GM06990 (cell line): ENCODE data around the gene CD8B2.

Experiments
- DNase-seq: peaks from one replicate; pipeline ENCODE4 v3.0.0-alpha.2; 2011; ENCODE audit not compliant: insufficient read length; ENCODE audit errors: extremely low read depth
- H3K27me3 ChIP-seq: replicated peaks from 2 replicates; pipeline ENCODE4 v1.6.0; 2011; ENCODE audit warnings: low read length; ENCODE audit not compliant: control insufficient read depth, insufficient read depth
- H3K36me3 ChIP-seq: 2 replicates; pipeline ENCODE4 v1.5.1; 2011; ENCODE audit warnings: low read length; ENCODE audit not compliant: control insufficient read depth, insufficient read depth
- H3K4me3 ChIP-seq: replicated peaks from 2 replicates; pipeline ENCODE4 v1.5.1; 2011; ENCODE audit warnings: low read depth, mild to moderate bottlenecking, control low read depth, low read length
- TF ChIP-seq, protein P1 (sequence below): IDR thresholded peaks from 2 replicates; pipeline ENCODE4 v1.5.1; 2011; ENCODE audit warnings: low read length, control low read depth, mild to moderate bottlenecking, inconsistent platforms; ENCODE audit not compliant: insufficient read depth, poor library complexity, severe bottlenecking

CD8B2 gene

DNA sequence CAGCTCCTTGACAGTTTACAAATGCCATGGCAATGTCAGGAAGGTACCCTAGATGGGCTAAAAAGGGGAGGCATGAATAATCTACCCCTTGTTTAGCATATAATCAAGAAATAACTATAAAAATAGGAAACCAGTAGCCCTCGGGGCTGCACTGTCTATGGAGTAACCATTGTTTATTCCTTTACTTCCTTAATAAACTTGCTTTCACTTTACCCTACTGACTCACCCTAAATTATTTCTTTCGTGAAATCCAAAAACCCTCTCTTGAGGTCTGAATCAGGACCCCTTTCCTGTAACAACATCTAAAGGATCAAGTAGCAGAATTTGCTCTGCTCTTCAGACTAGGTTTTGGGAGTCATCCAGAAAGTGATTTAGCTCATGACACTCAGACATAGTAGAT is 43.7 kb downstream of the CD8B2 start:
- H3K27me3 ChIP-seq = no peaks in the 10 kb centered on the region; the same call in 1 of the 2 replicates
- no peak overlapping the region for H3K4me3 ChIP-seq
- TF ChIP-seq, protein P1, sequence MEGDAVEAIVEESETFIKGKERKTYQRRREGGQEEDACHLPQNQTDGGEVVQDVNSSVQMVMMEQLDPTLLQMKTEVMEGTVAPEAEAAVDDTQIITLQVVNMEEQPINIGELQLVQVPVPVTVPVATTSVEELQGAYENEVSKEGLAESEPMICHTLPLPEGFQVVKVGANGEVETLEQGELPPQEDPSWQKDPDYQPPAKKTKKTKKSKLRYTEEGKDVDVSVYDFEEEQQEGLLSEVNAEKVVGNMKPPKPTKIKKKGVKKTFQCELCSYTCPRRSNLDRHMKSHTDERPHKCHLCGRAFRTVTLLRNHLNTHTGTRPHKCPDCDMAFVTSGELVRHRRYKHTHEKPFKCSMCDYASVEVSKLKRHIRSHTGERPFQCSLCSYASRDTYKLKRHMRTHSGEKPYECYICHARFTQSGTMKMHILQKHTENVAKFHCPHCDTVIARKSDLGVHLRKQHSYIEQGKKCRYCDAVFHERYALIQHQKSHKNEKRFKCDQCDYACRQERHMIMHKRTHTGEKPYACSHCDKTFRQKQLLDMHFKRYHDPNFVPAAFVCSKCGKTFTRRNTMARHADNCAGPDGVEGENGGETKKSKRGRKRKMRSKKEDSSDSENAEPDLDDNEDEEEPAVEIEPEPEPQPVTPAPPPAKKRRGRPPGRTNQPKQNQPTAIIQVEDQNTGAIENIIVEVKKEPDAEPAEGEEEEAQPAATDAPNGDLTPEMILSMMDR = no peak
- H3K36me3 ChIP-seq = no peaks in the 10 kb centered on the region
- DNase-seq = no peak

DNA sequence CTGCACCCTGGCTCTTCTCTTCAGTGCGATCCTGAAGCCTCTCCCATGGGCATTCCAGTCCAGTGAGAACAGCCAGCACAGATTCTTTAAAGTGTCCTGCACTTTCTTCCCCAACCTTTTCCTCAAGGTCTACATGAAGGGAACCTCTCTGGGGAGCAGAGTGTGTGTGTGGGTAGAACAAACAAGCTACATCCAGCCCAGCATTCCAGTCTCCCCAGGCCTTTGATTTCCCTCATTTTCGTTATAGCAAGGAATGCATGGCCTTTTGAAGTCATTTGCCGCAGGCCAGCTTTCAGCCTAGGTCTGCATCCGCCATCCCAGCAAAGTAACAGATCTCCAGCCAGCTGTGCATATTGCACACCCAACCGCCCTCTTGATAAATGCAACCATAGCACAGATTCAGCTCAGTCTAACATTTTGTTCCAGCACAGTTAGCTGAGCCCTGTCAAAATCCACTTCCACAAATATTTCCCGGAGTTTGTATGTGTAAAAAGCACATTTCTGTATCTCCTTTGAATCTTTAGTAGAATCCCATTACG is 44.6 kb downstream of the CD8B2 start:
- Histone ChIP-seq H3K36me3 (no peaks in the 10 kb centered on the region), H3K4me3 (no peak overlapping the region), H3K27me3 (no peaks in the 10 kb centered on the region; the same call in 1 of the 2 replicates)
- TF ChIP-seq, protein P1 = no peak
- DNase-seq = no peak

DNA sequence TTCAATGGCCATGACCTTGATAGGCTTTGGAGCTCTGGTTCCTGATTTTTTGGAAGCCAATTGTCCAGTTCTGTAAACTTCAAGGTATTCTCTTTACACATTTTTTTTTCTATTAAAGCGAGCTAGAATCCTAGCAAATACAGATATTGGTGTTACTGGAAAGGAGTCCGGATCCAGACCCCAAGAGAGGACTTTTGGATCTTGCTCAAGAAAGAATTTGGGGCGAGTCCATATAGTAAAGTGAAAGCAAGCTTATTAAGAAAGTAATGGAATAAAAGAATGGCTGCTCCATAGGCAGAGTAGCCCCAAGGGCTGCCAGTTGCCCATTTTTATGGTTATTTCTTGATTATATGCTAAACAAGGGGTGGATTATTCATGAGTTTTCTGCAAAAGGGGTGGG is 45.1 kb downstream of the CD8B2 start:
- no peak overlapping the region for H3K4me3 ChIP-seq
- H3K36me3 ChIP-seq = no peaks in the 10 kb centered on the region
- no peaks in the 10 kb centered on the region; the same call in 1 of the 2 replicates for H3K27me3 ChIP-seq
- no peak for DNase-seq
- TF ChIP-seq, protein P1 = no peak

DNA sequence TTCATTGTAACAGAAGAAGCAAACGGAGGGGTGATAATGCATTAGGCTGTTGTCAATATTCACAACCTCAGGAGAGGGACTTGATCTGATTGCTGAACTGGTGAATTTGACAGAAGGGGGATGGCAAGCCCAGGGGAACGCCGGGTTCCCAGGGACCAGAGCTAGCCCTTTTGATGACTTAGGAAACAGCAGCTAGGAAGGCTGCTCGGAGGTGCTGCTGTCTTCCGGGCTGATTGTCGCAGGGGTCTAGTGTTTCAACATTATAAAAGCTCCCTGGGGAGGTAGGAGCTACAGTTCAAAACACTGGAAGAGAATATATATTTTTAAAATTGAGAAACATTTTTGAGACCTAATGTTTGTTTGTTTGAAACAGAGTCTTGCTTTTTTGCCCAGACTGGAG is 47.3 kb downstream of the CD8B2 start:
- Histone ChIP-seq H3K27me3 (no peaks in the 10 kb centered on the region), H3K36me3 (no peaks in the 10 kb centered on the region), H3K4me3 (no peak overlapping the region)
- no peak for DNase-seq
- TF ChIP-seq, protein P1 = no peak

DNA sequence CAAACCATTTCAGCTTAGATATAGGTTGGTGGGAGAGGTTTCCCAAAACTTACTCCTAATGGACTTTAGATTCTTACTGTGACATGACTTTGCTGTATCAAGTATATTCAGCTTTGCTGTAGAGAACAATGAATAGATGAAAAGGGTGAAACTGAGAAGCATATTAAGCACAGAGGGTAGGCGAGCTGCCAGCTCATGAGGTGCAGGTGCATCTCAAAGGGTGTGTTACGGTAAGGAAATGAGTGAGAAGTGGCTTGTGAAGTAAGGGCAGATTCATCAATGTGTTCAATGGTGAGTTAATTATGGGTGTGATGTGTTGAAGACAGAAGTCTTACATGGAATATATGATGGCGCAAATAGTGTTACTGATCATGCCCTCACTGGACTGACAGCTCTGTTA is 49.3 kb downstream of the CD8B2 start:
- TF ChIP-seq, protein P1 = no peak
- Histone ChIP-seq H3K36me3 (no peaks in the 10 kb centered on the region), H3K4me3 (no peak overlapping the region), H3K27me3 (no peaks in the 10 kb centered on the region)
- no peak for DNase-seq

DNA sequence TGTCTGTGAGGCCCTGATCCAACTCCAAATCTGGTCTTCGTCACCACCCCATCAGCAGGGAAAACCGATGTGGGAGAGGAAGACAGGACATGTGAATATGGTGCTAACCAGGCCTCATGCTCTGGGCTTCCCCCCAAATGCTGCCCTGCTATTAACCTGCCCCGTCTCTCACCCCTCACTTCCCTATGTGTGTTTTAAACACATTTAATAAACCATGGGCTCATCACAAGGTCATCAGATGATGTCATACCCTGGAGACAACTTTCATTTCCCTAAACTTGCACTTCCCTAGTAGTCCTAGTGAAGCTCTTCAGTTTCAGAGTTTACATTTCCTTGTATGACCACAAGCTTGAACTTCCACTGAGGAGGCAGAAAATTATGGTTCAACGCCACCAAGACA is 49.9 kb downstream of the CD8B2 start:
- peak; percentile 13 for DNase-seq
- TF ChIP-seq, protein P1 = no peak
- Histone ChIP-seq H3K4me3 (no peak overlapping the region), H3K27me3 (no peaks in the 10 kb centered on the region), H3K36me3 (no peaks in the 10 kb centered on the region)
